Activated T-cell treated with anti-CD3 and anti-CD28 coated beads, Interleukin-2, amount 50 U/mL, for 24 hours (primary cell): ENCODE measurements around the gene TSPAN16.
"Not testable (repeated sequence)": the region's sequence is repeated elsewhere in the genome, so short reads cannot be mapped to it uniquely, and the experiment has no call there.

Experiments
- DNase-seq: peaks from one replicate; pipeline ENCODE4 v3.0.0-alpha.2; 2020
- H3K27ac Mint-ChIP-seq: 2 replicates; pipeline ENCODE4 v1.8.0; 2020; ENCODE audit warnings: mild to moderate bottlenecking, mixed read lengths
- H3K27me3 Mint-ChIP-seq: 2 replicates; pipeline ENCODE4 v1.8.0; 2020; ENCODE audit warnings: mixed read lengths
- H3K36me3 Mint-ChIP-seq: 2 replicates; pipeline ENCODE4 v1.8.0; 2020; ENCODE audit warnings: low read depth, mixed read lengths
- H3K4me1 Mint-ChIP-seq: 2 replicates; pipeline ENCODE4 v1.8.0; 2020; ENCODE audit warnings: low read depth, mixed read lengths
- H3K4me3 Mint-ChIP-seq: 2 replicates; pipeline ENCODE4 v1.8.0; 2020; ENCODE audit warnings: mild to moderate bottlenecking, moderate library complexity, mixed read lengths
- H3K9me3 Mint-ChIP-seq: 2 replicates; pipeline ENCODE4 v1.8.0; 2020; ENCODE audit warnings: mixed read lengths

Gene TSPAN16

DNA sequence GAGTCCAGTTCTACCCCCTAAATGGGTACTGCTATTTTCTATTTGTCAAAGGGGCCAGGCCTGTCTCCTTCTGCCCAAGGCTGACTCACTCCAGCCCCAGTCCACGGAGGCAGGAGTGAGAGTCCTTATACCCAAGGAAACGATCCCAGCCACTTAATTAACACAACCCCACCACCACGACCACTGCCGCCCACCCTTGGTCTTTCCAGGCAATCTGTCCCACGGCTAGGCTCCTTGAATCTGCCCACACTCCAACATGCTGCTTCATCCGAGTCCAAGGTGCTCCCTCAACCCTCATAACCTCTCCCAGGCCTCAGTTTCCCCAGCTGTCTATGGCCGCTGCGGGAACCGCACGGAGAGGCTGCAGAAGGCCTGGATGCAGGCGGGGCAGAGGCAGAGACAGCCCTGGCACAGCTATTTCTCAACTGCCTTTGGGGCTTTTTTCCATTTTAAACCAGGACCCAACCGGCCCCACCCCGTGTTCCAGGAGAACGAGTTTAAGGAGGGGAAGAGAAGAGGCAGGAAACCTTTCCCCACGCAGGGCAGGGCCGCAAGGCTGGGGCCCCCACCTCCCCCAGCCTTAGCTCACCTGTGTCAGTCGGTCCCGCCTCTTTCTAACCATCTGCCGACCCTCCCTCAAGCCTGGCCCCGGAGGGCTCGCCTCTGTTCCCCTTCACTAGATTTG lies 42.8 kb downstream of the TSPAN16 start:
- Mint-ChIP-seq H3K27me3 (no peaks in the 10 kb centered on the region), H3K9me3 (no peaks in the 10 kb centered on the region), H3K4me3 (peak overlapping the region; percentile 78), H3K36me3 (peaks cover 34% of the 10 kb centered on the region), H3K27ac (peak overlapping the region; percentile 58), H3K4me1 (peaks cover 25% of the 10 kb centered on the region)
- DNase-seq, result no peak

DNA sequence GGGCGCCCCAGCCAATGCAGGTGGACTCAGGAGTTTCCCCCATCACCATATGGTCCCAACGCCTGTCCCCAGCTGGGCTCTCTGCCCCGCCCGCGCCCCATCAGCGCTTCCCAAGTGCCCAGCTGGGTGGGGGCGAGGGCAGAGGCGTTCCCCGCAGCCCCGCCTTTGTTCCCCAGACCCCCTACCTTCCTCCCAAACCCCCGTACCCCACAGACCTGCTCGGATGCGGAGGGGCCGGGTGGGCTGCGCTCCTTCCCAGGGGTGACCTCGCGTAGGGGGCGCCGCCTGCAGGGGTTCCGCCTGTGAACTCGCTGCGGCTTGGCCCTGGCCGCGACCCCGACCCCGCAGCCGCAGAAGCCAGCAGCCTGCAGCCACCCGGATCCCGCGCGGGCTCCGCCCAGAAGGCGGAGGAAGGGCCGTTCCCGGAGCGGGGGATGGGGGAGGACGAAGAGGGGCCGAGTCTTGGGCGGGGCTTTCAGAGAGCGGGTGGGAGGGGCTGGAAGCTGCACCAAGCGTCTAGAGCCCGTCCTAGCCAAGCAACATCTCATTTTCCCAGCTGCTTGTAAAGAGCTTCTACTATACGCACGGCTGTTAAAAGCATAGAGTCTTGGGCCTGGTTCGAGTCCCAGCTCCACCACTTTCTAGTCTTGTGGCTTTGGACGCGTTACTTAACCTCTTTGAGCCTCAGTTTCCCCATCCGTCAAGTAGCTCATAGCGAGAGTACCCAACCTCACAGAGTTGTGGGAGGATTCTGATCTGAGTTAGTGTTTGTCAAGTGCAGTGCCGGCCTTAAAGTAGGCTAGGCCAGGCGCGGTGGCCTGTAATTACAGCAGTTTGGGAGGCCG lies 43.5 kb downstream of the TSPAN16 start, which contains the start of gene RAB3D:
Gene RAB3D (minus strand): TSS at position 404 of the 845 bp plus-strand sequence. CDS start 2,258 bp downstream, outside the sequence.
- Mint-ChIP-seq H3K4me3 (peak within 1 kb of the TSS; percentile 78), H3K27me3 (no peaks in the 10 kb centered on the region), H3K36me3 (peaks cover 30% of the 10 kb centered on the region), H3K27ac (peak within 1 kb of the TSS; percentile 58), H3K9me3 (no peaks in the 10 kb centered on the region), H3K4me1 (peaks cover 28% of the 10 kb centered on the region)
- DNase-seq, result peak; percentile 88

DNA sequence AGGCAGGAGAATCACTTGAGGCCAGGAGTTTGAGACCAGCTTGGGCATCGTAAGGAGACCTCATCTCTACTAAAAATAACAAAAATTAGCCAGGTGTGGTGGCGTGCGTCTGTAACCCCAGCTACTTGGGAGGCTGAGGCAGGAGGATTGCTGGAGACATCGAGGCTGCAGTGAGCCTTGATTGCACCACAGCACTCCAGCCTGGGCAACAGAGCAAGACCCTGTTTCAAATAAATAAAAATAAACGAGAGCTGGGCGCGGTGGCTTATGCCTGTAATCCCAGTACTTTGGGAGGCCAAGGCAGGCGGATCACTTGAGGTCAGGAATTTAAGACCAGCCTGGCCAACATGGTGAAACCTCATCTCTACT lies 44.1 kb downstream of the TSPAN16 start:
- Mint-ChIP-seq H3K4me3 (peak overlapping the region; percentile 78), H3K4me1 (peaks cover 30% of the 10 kb centered on the region), H3K36me3 (peaks cover 27% of the 10 kb centered on the region)
- not testable (repeated sequence) for H3K27ac Mint-ChIP-seq, DNase-seq, H3K27me3 Mint-ChIP-seq, H3K9me3 Mint-ChIP-seq

DNA sequence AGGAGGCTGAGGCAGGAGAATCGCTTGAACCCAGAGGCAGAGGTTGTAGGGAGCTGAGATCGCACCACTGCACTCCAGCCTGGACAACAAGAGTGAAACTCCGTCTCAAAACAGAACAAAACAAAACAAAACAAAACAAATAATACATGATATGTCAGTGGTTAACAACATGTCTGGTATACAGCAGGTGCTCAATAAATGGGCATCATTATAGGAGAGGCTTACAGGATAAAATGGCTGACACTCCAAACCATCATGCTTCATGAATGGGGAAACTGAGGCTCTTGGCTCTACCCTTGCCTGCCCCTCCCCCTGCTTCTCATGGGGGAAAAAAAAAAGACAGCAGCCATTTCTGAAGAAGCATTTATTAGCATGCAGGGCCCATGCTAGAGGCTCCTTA lies 46.5 kb downstream of the TSPAN16 start:
- Mint-ChIP-seq H3K4me1 (peaks cover 47% of the 10 kb centered on the region), H3K27me3 (no peaks in the 10 kb centered on the region), H3K4me3 (no peak overlapping the region), H3K27ac (no peak overlapping the region), H3K9me3 (no peaks in the 10 kb centered on the region), H3K36me3 (peaks cover 15% of the 10 kb centered on the region)
- DNase-seq, result no peak

DNA sequence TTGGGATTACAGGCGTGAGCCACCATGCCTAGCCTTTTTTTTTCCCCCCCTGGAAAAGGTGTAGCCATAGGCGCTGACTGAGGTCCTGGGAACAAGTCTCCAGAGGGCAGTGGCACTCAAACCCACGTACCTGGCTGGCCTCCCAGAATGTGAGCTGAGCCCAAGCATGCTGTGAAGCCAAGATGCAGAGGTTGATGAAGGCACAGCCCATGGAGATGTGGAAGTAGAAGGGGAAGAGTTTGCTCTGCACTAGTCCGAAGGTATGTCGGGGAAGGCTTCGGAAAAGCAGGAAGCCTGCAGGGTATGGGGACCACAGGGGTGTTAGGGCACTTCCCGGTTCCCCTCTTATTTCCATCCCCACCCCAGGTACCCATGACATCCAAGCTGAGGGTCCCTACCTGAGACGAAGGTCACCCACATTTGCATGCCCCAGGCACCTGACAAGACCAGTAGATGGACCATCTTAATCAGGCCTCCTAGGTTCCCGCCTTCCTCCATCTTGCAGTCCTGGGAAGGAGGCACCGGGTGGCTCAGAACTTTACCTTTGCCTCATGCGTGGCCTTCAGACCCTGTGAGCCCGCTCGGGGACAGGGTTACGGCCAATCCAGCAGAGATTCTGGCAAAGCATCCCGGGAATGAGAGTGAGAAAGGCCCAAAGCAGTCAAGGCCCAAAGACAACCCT lies 49.3 kb downstream of the TSPAN16 start:
- Mint-ChIP-seq H3K27me3 (no peaks in the 10 kb centered on the region), H3K27ac (peak overlapping the region; percentile 93), H3K36me3 (peaks cover 20% of the 10 kb centered on the region), H3K4me3 (peak overlapping the region; percentile 93), H3K9me3 (peaks cover 4% of the 10 kb centered on the region), H3K4me1 (peaks cover 32% of the 10 kb centered on the region)
- no peak for DNase-seq

DNA sequence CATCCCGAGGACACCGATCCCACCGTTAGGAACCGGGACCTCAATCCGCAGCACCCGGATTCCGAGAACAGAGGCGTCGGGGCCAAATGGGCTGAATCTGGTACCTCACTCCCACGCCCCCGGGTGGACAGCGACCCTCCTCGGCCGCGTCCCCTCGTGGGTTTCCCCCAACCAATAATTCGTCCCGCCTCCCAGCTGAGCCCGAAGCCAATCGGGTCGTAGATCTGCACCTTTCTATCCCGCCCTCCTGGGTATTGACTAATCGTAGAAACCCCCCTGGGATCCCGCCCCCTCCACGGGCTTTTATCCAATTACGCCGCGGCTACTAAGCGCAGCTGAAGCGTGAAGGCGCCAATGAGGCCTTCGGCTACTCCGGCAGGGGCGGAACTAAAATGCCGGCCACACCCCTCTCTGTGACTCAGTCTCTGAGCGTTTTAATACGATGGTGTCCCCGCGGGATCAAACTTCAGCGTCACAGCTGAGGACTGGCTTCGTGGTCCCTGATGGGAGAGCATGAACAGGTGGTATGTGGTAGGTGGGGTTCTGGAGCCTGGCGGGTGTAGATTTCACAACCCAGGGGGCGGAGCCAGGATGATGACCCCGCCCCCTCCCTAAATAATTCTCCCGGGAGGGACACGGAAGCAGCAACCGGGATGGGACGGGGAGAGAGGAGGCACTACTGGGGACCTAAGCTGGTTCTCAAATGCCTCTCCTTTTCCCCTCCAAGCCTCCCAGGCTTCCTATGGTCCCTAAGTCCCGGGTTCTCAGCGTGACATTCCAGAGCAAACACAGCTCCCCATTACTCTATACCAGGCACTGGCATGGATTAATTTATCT lies 50.4 kb downstream of the TSPAN16 start, which contains the start of the genes CCDC159 and TMEM205:
Gene CCDC159 (plus strand): TSS at position 416 of the 837 bp plus-strand sequence. CDS start 88 bp downstream, at position 504.
Gene TMEM205 (minus strand): TSS at position 165 of the 837 bp plus-strand sequence. CDS start 649 bp downstream, outside the sequence.
- Mint-ChIP-seq H3K36me3 (peaks cover 20% of the 10 kb centered on the region), H3K4me3 (peak within 1 kb of the TSS; percentile 93), H3K9me3 (peaks cover 4% of the 10 kb centered on the region), H3K4me1 (peaks cover 32% of the 10 kb centered on the region), H3K27ac (peak within 1 kb of the TSS; percentile 93), H3K27me3 (no peaks in the 10 kb centered on the region)
- DNase-seq, result peak; percentile 98

DNA sequence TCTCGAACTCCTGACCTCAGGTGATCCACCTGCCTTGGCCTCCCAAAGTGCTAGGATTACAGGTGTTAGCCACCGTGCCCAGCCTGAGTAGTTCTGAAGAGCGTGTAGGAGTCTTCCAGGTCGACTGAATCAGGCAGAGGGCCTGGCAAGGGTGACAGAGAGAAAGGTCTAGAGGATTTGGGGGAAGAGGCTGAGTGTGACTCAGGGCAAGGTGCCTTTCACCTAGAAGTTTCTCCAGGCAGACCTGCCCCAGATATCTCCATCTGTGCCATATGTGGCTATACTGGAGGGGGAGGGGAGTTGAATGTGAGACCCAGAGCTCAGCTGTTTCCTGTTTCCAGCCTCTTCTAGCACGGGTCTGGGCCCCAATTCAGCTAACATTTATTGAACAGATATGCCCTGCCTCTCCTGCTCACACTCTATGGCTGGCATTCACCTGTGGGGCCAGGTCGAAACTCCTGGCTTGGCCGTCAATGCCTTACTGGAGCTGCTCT lies 51.6 kb downstream of the TSPAN16 start:
- Mint-ChIP-seq H3K36me3 (peaks cover 15% of the 10 kb centered on the region), H3K4me1 (peaks cover 32% of the 10 kb centered on the region), H3K4me3 (peak overlapping the region; percentile 93), H3K27ac (peak overlapping the region; percentile 61), H3K9me3 (peaks cover 4% of the 10 kb centered on the region), H3K27me3 (no peaks in the 10 kb centered on the region)
- no peak for DNase-seq

DNA sequence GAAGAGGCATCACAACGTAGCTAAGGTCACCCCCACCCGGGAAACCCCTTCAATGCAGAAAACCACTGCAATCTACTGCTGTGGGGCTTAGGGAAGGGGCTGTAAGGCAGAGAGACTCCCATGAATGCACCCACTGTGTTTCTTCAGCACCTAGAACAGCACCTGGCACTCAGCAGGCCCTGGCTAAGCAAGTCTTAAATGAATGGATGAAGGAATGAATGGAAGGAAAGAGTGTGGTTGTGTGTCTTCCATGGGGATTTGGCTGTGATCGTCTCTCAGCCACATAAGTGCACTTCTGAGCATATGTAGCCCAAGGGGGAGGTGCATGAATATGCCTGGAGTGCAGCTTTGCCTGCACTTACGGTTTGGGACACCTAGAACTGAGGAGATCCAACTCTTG lies 53.2 kb downstream of the TSPAN16 start:
- Mint-ChIP-seq H3K27ac (no peak overlapping the region), H3K9me3 (peaks cover 4% of the 10 kb centered on the region), H3K27me3 (no peaks in the 10 kb centered on the region), H3K4me3 (no peak overlapping the region), H3K36me3 (peaks cover 12% of the 10 kb centered on the region), H3K4me1 (peaks cover 30% of the 10 kb centered on the region)
- no peak for DNase-seq

DNA sequence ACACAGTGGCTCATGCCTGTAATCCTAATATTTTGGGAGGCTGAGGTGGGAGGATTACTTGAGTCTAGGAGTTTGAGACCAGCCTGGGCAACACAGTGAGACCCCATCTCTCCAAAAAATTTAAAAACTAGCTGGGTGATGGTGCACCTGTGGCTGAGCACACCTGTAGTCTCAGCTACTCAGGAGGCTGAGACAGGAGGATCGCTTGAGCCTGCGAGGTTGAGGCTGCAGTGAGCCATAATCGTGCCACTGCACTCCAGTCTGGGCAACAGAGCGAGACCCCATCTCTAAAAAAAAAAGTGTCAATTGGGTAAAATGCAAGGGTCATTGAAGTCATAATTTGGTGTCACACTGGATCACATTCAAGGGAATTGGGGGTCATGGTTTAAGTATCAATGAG lies 58.1 kb downstream of the TSPAN16 start:
- not testable (repeated sequence) for H3K27ac Mint-ChIP-seq, DNase-seq, H3K4me1 Mint-ChIP-seq, H3K36me3 Mint-ChIP-seq, H3K9me3 Mint-ChIP-seq, H3K4me3 Mint-ChIP-seq
- H3K27me3 Mint-ChIP-seq, result peaks cover 11% of the 10 kb centered on the region

DNA sequence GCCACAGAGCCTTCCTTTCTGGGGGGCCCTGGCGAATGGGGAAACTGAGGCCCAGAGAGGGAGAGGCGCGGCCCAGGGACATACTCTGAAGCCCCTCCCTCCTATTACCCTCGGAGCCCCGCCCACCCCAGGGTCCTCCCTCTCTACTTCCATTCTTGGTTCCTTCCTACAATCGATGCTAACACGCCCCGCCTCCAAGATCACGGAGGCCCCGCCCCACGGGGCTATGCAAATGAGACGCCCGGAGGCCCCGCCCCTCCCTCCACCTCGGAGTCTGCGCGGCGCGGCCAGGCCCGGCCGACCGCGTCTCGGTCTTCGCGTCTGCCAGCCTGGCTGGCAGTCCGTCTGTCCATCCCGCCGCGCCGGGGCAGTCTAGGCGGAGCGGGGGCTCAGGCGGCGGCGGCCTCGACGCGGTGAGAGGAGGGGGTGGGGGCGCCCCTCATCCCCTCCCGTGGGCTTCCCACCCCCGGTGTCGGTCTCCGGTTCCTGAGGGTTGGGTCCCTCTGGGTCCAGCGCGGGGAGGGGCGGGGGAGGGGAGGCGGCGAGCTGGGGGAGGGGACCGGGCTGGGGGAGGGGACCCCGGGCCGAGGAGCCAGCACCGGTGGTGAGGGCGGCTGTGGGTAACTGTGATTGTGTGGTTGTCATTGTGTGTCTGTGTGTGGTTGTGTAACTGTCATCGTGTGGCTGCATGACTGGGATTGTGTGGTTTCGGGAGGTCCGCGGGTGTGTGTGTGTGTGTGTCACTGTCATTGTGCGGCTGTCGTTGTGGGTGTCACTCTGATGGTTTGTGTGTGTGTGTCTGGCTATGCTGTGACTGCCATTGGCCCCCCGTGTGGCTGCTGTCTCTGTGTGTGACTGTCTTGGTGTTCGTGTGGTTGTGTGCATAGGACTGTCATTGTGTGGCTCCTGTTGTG lies 59.5 kb downstream of the TSPAN16 start, which contains the start of gene PLPPR2:
Gene PLPPR2 (plus strand): TSS at position 273 of the 914 bp plus-strand sequence. CDS start 2,242 bp downstream, outside the sequence.
- Mint-ChIP-seq H3K36me3 (no peaks in the 10 kb centered on the region), H3K27ac (peak within 1 kb of the TSS; percentile 55), H3K4me3 (peak within 1 kb of the TSS; percentile 66), H3K4me1 (peaks cover 8% of the 10 kb centered on the region), H3K9me3 (no peaks in the 10 kb centered on the region), H3K27me3 (peaks cover 11% of the 10 kb centered on the region)
- DNase-seq, result peak; percentile 89

DNA sequence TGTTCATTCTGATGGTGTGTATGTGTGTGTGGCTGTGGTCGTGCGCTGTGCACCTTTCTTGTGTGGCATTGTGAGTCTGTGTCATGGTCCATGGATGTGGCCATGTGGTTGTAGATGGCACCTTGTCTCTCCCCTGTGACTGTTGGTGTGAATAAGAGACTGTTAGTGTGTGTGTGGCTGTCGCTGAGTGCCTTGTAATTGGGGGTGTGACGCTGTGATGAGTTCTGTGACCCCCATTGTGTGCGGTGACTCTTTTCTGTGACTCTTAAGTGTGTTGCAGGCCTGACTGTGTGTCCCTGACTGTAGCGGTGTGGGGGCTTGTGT lies 60.1 kb downstream of the TSPAN16 start:
- H3K9me3 Mint-ChIP-seq, result no peaks in the 10 kb centered on the region
- H3K36me3 Mint-ChIP-seq, result no peaks in the 10 kb centered on the region
- H3K27ac Mint-ChIP-seq, result peak overlapping the region; percentile 55
- H3K27me3 Mint-ChIP-seq, result peaks cover 11% of the 10 kb centered on the region
- peaks cover 8% of the 10 kb centered on the region for H3K4me1 Mint-ChIP-seq
- peak overlapping the region; percentile 66 for H3K4me3 Mint-ChIP-seq
- no peak for DNase-seq

DNA sequence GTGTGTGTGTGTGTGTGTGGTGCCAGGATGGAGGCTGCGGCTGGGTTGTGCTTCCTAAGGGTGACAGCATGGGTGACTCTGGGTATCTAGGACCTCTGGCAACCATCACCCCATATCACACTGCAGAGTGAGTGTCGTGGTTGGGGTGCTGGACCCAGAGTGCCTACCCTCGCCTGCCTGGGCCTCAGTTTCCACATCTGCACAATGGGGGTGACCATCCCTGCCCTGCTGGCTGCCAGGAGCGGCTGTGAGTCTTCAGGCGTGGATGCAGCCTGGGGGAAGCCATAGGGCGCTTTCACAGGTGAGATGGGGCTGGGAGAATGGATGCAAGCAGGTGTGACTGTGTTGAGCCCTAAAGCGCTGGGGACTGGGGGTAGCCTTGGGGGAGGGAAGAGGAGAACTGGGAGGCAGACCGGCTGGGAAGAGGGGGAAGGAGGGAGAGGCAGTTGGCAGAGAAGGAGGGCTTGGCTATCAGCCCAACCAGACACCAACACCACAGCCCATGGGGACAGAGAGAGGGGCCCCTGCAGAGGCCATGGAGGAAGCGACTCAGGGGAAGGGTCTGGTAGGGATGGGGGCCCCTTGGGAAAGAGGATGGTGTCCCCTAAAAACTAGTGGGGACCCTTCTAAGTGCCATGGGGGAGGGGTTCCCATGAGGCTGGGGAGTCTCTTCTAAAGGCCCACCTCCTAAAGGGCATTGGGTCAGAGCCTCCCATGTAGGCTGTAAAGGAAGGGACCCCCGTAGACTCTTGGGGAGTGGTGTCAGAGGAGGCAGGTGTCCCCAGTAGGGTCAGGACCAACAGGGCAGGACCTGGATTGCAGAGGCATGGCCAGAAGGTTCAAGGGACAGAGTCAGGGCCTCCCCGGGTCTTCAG lies 61.0 kb downstream of the TSPAN16 start:
- DNase-seq, result no peak
- no peaks in the 10 kb centered on the region for H3K9me3 Mint-ChIP-seq
- no peaks in the 10 kb centered on the region for H3K36me3 Mint-ChIP-seq
- H3K4me3 Mint-ChIP-seq, result no peak overlapping the region
- peaks cover 8% of the 10 kb centered on the region for H3K4me1 Mint-ChIP-seq
- H3K27me3 Mint-ChIP-seq, result peaks cover 11% of the 10 kb centered on the region
- no peak overlapping the region for H3K27ac Mint-ChIP-seq
